HG02623 (cell line): ENCODE measurements around the gene EAF1.
"Not testable (repeated sequence)": the region's sequence is repeated elsewhere in the genome, so short reads cannot be mapped to it uniquely, and the experiment has no call there.

Source experiments
- ATAC-seq: cut with Tn5 transposase; IDR thresholded peaks from one replicate; pipeline ENCODE4 v1.9.1; 2021; ENCODE audit warnings: moderate library complexity; ENCODE audit not compliant: unreplicated experiment

Gene EAF1

DNA sequence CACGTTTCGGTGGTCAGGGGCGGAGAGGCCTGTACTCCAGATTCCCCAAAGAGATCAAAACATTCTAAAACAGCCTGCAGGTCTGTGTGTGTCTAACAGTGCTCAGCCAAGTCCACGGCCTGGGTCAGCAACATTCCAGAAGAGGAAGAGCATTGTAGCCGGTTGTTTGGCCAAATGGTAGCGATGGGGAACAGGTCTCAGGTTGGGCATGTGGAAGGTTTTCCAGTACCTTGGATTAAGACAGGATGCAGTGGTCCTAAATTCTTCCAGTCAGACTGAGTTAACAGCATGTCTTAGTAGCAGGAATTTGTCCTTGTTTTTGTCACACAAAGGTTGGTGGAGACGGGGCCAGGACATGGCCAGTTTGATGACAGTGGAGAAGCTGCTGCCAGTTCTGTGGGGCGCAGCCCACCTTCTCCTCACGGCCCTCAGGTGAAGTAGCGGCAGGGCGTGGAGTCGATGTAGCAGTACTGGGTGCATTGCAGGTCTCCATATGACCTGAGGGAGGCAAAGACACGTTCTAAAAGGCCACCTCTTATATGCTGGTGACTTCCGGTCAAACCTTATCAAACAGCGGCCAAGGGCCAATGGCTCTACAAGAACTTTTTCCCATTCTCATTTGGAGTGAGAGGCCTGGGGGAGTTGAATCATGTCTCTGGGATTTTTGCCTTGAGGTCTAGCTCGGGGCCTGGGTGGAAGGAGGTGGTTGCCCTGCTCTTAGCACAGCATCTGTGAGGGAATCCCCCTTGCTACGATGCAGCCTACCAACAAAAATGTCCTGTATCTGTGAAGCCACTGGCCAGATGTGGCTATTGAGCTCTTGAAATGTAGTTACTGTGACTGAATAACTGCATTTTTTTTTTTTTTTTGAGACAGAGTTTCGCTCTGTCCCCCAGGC lies 24.1 kb downstream of the EAF1 start:
- ATAC-seq = no peak

DNA sequence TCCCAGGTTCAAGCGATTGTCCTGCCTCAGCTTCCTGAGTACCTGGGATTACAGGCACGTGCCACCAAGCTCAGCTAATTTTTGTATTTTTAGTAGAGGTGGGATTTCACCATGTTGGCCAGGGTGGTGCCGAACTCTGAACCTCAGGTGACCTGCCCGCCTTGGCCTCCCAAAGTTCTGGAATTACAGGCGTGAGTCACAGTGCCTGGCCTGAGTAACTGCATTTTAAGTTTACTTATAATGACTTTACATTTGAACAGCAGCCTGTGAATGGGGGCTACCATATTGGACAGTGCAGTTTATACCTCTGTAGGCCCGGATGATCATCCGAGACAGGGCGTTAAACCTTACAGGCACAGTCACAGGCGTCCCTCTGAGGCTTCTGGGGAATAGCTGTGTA lies 24.8 kb downstream of the EAF1 start:
- no peak for ATAC-seq

DNA sequence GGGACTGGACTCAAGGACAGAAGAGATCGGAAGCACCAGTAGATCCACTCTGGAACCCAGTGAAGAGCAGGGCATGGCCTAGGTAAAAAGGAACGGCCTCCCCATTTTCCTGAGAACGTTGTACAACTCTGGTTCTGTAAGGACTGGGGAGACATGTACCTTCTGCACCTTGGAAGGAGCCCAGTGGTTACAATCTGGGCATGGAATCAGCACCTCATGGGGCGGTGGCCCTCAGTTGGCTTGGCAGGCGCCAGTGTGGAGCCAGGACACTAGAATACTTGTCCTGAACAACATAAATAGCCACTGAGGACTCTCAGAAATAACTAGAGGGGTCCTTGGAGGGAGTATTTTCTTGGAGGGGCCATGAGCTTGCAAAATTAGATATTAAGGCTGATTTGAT lies 25.6 kb downstream of the EAF1 start:
- no peak for ATAC-seq

DNA sequence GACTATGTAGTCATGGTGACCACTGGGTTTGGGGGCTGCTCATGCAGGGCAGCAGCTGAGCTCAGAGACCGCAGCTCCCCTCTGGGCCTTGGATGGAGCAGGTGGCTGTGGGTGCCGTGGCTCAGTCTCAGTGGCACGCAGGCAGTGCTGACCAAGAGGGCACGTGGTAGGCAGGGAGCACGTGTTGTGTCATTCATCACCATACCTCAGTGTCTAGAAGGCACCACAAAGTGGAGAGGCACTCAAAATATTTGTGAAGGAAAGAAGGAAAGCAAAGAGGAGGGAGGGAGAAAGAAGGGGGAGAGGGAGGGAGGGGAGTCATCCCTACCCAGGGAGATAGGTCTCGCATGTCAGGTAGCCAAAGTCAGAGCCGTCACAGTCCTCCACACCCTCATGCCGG lies 26.1 kb downstream of the EAF1 start:
- ATAC-seq = no peak

DNA sequence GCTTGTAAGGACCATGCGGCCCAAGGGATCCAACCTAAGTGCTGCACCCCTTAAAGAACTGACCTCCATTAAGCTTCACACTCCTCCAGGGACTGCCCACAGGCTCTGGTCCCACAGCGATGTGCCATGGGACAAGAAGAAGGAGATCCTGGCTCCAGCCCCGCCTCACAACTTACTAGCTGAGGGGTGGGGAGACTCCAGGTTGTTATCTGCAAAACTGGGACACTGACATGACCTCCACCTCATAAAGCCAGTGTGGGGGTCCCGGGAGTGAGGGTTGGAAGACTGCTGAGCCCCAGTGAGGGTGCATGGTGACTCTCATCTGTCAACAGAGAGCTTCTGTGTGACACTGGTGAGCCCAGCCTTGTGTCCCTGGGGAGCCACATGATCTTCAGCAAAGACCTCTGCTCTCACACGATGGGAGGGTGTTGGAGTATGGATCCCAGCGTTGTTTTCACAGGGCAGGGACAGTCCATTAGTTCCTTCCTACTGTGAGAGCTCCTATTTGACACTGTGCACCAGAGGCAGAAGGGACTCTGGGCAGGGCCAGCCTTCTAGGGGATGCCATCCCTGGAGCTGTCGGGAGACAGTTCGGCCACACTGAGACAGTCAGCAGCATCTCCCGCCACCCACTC lies 26.7 kb downstream of the EAF1 start:
- ATAC-seq = no peak

DNA sequence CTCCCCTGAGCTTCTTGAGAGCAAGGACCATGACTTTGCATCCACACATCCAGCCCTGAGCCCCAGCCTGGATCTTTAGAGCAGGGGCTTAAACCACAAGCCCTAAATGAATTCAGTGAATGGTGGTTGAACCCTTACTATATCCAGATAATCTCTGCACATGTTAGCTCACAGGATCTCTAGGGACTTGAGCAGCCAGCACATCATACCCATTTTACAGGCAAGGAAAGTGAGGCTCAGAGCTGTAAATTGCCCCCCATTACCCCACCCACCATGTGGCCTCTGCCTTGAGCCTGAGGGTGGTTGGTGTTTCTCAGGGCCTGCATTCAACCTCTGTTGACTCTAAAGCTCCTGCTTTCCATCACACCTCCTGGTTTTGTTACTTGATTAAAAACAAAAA lies 27.6 kb downstream of the EAF1 start:
- ATAC-seq = no peak

DNA sequence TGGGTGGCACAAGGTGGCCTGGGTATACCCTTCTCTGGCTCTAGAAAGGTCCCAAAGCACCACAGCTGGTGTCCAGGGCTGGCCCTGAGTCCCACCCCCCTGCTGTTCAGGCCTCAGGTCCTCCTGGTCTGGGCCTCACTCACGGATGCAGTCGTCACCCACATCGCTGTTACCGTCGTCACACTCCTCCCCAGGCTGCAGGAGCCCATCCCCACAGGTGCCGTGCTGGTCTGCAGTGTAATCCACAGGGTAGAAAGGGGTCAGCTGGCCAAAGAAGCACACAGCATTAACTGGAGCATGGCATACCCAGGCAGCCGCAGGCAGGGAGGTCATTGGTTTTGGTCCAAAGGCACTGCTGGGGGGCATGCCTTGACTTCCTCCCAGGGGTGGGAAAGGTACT lies 28.4 kb downstream of the EAF1 start:
- no peak for ATAC-seq

DNA sequence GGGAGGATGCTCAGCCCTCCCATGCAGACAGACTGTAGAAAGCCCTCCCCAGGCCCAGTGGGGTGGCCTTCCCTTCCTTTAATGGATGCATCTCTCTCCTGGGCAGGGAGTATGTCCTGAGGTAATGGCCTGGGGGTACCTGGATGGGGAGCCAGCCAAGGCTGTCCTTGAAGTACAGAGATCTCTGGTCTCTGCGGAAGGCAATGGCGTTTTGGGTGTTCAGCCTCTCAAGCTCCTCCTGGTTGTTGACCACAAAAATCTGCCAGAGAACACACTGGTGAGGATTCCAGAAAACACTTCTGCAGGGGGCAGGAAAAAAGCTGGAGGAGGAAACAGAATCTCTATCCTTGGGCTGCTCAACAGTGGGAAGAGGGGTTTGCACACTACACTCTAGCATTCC lies 28.9 kb downstream of the EAF1 start:
- ATAC-seq = no peak

DNA sequence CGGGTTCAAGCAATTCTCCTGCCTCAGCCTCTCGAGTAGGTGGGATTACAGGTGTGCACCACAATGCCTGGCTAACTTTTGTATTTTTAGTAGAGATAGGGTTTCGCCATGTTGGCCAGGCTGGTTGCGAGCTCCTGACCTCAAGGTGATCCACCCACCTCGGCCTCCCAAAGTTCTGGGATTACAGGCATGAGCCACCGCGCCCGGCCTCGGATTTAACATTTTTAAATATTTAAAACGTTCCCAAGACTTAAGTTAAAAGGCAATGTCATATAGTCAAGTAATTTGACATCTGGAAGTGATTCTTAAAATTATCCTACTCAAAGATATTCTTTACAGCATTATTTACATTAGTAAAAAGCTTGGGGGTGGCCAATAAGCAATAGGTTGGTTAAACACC lies 29.5 kb downstream of the EAF1 start:
- ATAC-seq = not testable (repeated sequence)

DNA sequence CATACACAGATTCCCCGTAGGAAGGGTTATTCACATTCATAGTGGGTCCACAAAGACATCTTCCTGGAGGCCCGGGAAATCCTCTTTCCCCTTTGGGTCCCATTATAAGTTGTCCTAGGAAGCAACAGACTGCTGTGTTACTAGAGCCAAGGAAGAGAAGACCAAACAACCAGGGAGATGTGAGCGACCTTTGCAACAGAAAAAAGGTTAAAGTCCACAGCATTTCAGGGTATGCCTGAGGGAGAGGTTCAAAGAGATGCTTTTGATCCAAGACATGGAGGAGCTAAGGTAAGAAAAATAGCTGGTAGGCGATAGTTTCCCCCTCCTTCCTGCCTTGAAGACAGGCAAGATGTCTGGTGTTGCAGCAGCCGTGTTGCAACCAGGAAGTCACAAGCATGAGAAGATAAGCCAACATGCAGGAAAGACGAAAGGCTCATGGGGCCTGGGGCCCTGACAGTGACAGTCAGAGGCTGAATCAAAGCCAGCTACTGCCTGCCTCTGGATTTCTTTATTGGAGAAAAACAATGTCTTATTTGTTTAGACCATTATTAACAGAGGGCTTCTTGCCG lies 30.9 kb downstream of the EAF1 start:
- no peak for ATAC-seq

DNA sequence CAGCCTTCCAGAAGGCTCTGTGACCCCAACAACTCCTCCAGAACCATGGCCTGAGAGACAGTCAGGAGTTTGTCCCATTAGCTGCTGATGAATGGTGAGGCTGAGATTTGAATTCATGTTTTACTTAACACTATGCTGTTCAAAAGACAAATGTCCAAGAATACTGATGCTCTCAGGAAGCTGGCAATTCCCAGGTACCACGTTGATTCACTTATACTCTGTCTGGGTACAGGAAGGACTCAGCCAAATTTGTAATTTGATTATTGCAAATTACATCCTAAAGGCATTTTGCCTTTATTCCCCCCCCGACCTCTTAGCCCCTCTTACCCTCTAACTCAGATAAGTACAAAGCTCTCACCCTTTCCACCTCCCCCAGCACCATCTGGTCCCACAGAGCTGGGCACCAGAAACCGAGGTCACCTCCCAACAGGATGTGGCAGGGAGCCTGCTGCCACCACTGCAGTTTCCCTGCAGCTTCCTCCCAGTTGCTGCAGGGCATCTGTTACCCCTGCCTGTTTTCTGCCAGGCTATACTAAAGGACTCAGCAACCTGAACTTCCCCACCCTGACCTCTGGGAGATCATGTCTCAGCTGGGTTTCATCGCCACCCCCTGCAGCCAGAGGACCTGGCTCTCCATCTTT lies 33.6 kb downstream of the EAF1 start:
- no peak for ATAC-seq

DNA sequence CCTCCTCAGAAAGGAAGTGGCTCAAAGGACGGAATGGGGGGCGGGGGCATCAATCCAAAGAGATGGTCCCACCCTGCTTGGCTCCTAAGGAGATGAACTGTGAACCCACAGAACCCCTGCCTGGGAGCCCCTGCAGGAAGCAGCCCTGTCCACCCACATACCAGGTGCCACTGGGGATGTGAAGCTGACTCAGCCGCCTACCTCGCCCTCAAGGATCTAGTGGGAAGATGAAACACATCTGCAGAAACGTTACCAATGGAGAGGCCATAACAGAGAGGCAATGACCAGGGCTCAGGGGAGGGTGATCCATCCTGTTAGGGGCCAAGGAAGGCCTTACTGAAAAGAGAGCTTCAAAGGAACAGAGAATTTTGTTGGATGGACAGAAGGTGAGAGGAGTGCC lies 35.1 kb downstream of the EAF1 start:
- ATAC-seq = no peak

DNA sequence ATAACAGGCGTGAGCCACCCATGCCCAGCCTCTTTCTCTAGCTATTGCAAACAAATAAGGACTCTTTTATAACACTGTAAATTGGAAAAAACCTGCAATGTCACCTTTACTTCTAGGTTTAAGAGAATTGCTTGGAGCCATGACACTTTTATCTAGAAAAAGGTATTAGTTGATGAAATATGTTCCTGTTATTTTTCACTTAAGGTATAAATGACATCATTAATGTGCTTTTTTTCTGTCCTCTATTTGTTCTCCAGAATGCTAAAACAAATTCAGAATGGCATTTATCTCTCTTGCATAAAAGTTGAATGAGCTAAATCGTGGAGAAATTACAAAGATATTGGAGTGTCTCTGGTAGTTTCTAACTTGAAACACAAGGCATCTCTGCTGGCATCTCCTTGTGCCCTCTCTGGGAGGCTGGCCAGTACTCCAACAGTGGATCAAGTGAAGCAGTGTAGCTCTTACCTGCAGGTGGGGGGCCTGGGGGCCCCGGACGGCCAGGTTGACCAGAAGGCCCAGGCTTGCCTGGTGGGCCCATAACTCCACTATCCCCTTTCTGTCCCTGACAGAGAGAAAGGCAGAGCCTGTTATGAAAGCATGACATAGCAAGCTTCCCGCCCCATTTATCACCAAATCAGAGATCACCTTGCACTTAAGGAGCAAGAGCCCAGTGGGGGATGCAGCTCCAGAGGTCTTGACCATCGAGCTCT lies 38.6 kb downstream of the EAF1 start:
- no peak for ATAC-seq

DNA sequence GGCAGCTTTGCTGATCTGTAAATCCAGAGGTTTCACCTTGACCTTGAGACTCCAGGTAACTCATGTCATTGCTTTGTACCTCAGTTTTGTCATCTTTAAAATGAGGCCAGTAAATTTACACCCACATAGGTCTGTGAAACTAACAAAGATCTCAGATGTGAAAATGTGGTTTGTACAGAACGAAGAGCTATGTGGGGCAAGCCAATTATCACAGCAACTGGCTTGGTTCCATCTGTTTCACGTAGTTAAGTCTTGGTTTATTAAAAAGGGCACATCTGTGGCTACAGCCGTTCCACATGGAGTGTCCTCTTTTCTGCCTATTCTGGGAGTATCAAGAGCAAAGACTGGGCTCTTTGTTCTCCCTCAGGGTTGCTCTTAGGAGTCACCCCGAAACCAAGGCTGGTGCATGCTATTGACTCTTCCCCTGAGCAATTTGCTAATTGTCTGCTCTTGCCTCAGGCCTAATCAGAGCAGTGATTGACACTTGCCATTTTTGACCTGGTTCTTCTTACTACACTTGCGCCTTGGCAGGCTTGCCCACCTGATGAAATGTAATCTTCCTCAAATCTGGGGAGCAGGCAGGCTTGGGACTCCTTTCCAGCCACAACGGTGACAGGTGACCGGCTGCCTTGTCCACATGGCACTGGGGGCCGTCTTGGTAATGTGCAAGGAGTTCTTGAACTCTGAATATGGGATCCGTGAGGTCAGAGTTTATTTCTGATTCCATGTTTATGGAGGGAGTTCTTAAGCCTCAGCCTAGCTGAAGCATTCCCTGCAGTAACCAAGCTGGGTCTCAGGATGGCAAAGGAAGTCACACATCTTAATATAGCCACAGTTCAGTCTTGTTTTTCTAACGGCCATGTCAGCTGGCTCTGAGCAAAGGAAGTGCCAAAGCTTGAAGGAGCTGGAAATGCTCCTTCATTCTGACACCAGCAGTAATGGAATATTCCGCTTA lies 40.1 kb downstream of the EAF1 start:
- no peak for ATAC-seq

DNA sequence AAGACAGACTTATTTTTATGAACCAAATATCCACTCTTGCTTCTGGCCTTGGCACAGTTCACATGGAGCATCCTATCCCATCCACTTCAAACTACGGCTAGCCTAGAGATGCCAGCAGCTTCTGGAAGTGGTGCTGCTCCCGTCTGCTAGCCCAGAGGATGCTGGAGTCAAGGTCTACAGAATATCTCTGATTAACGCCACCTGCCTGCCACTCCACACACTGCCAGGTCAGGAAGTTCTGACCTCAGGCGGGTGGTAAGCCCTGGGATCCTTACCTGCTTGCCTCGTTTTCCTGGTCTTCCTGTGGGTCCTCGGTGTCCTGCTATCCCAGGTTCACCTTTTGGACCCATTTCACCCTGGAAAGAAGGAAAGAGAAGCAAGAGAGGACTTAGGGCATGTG lies 42.9 kb downstream of the EAF1 start:
- ATAC-seq = no peak

DNA sequence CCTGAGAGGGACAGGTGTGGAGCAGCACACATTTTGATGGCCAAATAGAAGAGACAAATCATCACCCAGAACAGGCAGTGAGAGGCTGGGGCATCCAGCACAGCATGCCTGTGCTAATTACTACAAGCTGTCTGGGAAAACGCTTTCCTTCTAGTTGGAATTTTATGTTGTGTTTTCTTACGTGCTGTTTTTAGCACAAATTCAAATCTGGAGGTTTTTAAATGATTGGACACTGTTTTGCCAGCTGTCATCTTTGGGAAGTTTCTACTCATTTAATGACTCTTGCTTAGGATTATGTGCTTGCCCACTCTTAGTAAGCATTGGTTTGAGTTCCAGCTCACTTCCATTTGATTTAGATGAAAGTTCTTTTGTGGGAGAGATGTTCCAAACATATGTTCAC lies 43.5 kb downstream of the EAF1 start:
- no peak for ATAC-seq

DNA sequence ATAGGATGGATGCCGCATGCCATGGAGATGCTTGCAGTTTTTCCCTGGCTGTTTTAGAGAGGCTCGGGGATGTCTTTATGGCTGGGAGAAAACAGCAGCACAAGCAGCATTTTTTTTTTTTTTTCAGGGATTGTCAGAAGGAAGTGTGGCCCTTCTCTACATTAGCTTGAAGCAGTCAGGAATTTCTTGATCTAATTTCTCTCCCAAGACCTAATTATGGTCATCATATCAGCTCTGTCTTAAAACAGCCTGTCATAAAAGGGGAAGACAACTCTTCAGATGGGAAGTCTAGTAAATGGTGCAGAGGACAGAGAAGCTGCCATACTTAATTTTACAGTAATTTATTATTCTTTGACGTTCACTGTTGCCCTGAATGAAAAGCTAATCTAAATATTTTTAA lies 44.5 kb downstream of the EAF1 start:
- no peak for ATAC-seq

DNA sequence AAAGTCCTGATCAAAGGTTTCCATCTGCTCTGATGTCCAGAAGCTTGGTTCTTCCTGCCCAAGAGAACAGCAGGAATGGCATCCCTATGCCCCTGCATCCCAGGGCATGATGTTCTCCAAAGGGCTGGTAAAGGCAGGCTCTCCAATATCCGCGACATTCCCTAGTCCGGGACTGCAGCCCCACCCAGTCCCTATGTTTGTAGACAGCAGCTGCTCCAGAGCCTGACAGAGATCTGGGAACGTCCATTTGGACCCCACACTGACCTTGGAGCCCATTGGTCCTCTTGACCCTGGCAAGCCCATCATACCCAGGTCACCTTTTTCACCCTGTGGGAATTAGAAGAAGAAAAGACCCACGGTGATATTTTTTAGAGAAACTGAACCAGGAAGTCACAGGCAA lies 47.8 kb downstream of the EAF1 start:
- no peak for ATAC-seq

DNA sequence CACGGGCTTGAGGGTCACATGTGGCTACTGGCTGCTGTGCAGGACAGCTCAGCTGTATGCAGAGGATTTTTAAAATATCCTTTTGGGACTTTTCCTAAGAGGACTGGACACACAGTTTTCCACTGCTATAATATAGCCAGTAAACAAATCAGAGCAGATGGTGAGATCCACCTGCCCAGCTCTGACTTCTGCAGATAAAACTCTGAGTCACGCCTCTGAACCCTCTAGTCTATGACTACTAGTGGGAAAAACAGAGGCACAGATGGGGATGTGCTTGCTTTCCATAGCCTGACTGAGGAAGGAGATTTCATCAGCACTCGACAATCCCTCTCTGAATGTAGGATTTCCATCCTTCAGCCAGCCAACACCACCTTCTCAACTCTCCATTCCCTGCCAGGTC lies 49.0 kb downstream of the EAF1 start:
- ATAC-seq = no peak
